Osteoblast (primary cell): ENCODE measurements around the gene CRYAB. TPM values are rescaled to one million over a fixed set of nuclear protein-coding genes. Genes with fewer than 3 reads are reported as not detected.
A peak's percentile ranks its signal among the peaks of the same experiment; 100 is the strongest.
"Not testable (repeated sequence)": the region's sequence is repeated elsewhere in the genome, so short reads cannot be mapped to it uniquely, and the experiment has no call there.

Experiments
- DNase-seq: peaks from one replicate; pipeline ENCODE4 v3.0.0; 2011; ENCODE audit warnings: low spot score, mixed read lengths; ENCODE audit not compliant: insufficient read length; ENCODE audit errors: missing footprints
- H2AFZ ChIP-seq: 2 replicates; pipeline ENCODE4 v1.6.0; 2011; ENCODE audit warnings: mild to moderate bottlenecking, low read length
- H3K27ac ChIP-seq: 2 replicates; pipeline ENCODE4 v1.5.1; 2011; ENCODE audit warnings: mild to moderate bottlenecking, low read depth, low read length, moderate library complexity
- H3K27me3 ChIP-seq: 2 replicates; pipeline ENCODE4 v1.6.0; 2012; ENCODE audit warnings: mild to moderate bottlenecking, control low read depth, inconsistent platforms, low read length, moderate library complexity; ENCODE audit not compliant: insufficient read depth
- H3K36me3 ChIP-seq: 2 replicates; pipeline ENCODE4 v1.5.1; 2011; ENCODE audit warnings: mild to moderate bottlenecking, low read length, control low read depth, moderate library complexity; ENCODE audit not compliant: insufficient read depth
- H3K4me1 ChIP-seq: 2 replicates; pipeline ENCODE4 v1.5.1; 2011; ENCODE audit warnings: mild to moderate bottlenecking, low read length, control low read depth, moderate library complexity; ENCODE audit not compliant: insufficient read depth
- H3K4me2 ChIP-seq: 2 replicates; pipeline ENCODE4 v1.6.0; 2011; ENCODE audit warnings: mild to moderate bottlenecking, low read length; ENCODE audit not compliant: insufficient read depth
- H3K4me3 ChIP-seq: fragments of 200-600 bp; sonication (generic); 3 replicates; pipeline ENCODE4 v1.5.1; 2012; ENCODE audit warnings: mild to moderate bottlenecking, low read length, inconsistent platforms; ENCODE audit not compliant: insufficient read depth
- H3K79me2 ChIP-seq: 2 replicates; pipeline ENCODE4 v1.6.0; 2012; ENCODE audit warnings: mild to moderate bottlenecking, low read length, control low read depth, inconsistent platforms; ENCODE audit not compliant: insufficient read depth
- H3K9me3 ChIP-seq: 2 replicates; pipeline ENCODE4 v1.5.1; 2011; ENCODE audit warnings: low read depth, low read length, control low read depth
- H4K20me1 ChIP-seq: 2 replicates; pipeline ENCODE4 v1.6.0; 2012; ENCODE audit warnings: mild to moderate bottlenecking, low read length, control low read depth; ENCODE audit not compliant: insufficient read depth
- total RNA-seq: library from RNA; depleted of rRNA; stranded (reverse); fragments of >200 nt; gene quantifications from 2 replicates; pipeline ENCODE4 v1.2.3, GENCODE V29; 2012
- TF ChIP-seq, protein P1 (sequence below): IDR thresholded peaks from 2 replicates; pipeline ENCODE4 v1.5.1; 2011; ENCODE audit warnings: mild to moderate bottlenecking, low read depth, low read length, moderate library complexity; ENCODE audit errors: extremely low read depth

Gene CRYAB
- total RNA-seq, 1 donor, result 54.3 TPM

DNA sequence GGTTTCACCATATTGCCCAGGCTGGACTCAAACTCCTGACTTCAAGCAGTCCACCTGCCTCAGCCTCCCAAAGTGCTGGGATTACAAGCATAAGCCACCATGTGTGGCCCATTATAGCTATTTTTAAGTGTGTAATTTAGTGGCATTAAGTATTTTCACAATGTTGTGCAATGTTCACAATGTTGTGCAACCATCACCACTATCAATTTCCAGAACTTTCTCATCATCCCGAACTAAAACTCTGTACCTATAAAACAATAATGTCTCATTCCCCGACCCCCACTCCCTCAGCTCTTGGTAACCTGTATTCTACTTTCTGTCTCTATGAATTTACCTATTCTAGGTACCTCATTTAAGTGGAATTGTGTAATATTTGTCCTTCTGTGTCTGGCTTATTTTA is 24.7 kb downstream of the CRYAB start:
- Histone ChIP-seq H3K4me3 (no peak overlapping the region), H3K79me2 (no peaks in the 10 kb centered on the region), H3K27ac (no peak overlapping the region), H2AFZ (no peak overlapping the region), H3K27me3 (no peaks in the 10 kb centered on the region), H4K20me1 (no peaks in the 10 kb centered on the region), H3K9me3 (no peaks in the 10 kb centered on the region), H3K4me2 (no peak overlapping the region), H3K4me1 (no peaks in the 10 kb centered on the region), H3K36me3 (no peaks in the 10 kb centered on the region)
- no peak for DNase-seq
- TF ChIP-seq, protein P1, sequence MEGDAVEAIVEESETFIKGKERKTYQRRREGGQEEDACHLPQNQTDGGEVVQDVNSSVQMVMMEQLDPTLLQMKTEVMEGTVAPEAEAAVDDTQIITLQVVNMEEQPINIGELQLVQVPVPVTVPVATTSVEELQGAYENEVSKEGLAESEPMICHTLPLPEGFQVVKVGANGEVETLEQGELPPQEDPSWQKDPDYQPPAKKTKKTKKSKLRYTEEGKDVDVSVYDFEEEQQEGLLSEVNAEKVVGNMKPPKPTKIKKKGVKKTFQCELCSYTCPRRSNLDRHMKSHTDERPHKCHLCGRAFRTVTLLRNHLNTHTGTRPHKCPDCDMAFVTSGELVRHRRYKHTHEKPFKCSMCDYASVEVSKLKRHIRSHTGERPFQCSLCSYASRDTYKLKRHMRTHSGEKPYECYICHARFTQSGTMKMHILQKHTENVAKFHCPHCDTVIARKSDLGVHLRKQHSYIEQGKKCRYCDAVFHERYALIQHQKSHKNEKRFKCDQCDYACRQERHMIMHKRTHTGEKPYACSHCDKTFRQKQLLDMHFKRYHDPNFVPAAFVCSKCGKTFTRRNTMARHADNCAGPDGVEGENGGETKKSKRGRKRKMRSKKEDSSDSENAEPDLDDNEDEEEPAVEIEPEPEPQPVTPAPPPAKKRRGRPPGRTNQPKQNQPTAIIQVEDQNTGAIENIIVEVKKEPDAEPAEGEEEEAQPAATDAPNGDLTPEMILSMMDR, result no peak

DNA sequence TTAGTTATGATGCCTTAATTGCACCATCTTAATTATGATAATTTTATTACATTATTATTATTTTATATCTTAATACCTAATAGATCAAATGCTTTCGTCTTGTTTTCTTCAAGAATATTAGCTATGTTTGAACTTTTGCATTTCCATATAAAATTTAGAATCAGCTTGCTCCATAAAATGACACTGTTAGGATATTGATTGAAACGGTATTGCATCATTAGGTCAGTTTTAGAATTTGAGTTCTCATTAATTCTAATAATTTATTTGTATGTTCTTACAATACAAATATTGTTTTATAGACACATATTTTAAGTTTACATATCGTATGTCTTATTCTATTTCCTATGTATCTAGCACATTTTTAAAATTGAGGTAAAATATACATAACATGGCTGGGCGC is 25.5 kb downstream of the CRYAB start:
- TF ChIP-seq, protein P1, result no peak
- Histone ChIP-seq H3K4me2 (no peak overlapping the region), H3K27ac (no peak overlapping the region), H2AFZ (no peak overlapping the region), H3K4me1 (no peaks in the 10 kb centered on the region), H3K9me3 (no peaks in the 10 kb centered on the region), H3K36me3 (no peaks in the 10 kb centered on the region), H4K20me1 (no peaks in the 10 kb centered on the region), H3K79me2 (no peaks in the 10 kb centered on the region), H3K4me3 (no peak overlapping the region), H3K27me3 (no peaks in the 10 kb centered on the region)
- no peak for DNase-seq

DNA sequence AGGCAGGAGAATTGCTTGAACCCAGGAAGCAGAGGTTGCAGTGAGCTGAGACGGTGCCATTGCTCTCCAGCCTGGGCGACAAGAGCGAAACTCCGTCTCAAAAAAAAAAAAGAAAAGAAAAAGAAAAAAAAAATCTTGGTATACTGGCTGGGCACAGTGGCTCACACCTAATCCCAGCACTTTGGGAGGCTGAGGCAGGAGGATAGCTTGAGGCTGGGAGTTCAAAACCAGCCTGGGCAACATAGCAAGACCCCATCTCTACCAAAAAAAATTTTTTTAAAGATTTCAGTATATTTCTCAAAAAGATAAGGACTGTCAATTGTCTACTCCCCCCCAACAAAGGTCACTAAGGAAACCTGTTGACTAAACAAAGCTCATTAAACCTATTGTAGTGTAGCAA is 26.5 kb downstream of the CRYAB start:
- H2AFZ ChIP-seq, result not testable (repeated sequence)

DNA sequence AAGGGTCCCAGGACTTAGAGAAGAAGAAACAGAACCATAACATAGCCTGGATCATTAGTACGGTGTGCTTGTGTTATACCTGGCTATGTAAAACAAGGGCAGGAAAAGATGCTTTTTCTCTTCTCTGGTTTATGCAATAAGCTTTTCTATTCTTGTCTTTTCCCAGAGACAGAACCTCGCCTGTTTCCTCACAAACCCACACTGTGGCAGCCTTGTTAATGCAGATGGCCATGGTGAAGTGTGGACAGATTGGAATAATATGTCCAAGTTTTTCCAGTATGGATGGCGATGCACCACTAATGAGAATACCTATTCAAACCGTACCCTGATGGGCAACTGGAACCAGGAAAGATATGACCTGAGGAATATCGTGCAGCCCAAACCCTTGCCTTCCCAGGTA is 29.4 kb downstream of the CRYAB start:
- Histone ChIP-seq H3K4me3 (no peak overlapping the region), H3K79me2 (no peaks in the 10 kb centered on the region), H4K20me1 (no peaks in the 10 kb centered on the region), H2AFZ (no peak overlapping the region), H3K36me3 (no peaks in the 10 kb centered on the region), H3K27me3 (no peaks in the 10 kb centered on the region), H3K4me2 (no peak overlapping the region), H3K9me3 (no peaks in the 10 kb centered on the region), H3K4me1 (peaks cover 14% of the 10 kb centered on the region), H3K27ac (no peak overlapping the region)
- DNase-seq, result no peak
- TF ChIP-seq, protein P1, result no peak

More for the DNA sequence above, 26.5 kb downstream of the CRYAB start:
- H4K20me1 ChIP-seq, DNase-seq, H3K79me2 ChIP-seq, H3K27me3 ChIP-seq, H3K4me1 ChIP-seq, H3K36me3 ChIP-seq, H3K4me2 ChIP-seq, H3K27ac ChIP-seq, H3K4me3 ChIP-seq, H3K9me3 ChIP-seq: not testable (repeated sequence)

DNA sequence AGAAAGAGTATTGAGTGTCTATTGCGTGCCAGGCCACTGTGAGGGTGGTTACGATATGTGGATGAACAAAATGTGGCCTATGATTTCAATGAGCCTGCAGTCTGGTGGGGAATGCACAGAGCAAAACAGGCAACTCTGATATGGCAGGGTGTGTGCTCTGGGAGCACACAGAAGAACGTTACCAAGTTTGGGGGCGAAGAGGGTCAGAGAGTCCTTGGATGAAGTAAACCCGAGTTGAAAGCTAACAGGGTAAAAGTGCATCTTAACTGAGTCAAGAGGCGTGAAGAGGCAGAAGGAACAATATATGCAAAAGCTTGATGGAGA is 32.0 kb downstream of the CRYAB start:
- Histone ChIP-seq H3K9me3 (no peaks in the 10 kb centered on the region), H3K4me2 (peak overlapping the region; percentile 97), H3K4me3 (peak overlapping the region; percentile 88), H3K79me2 (no peaks in the 10 kb centered on the region), H2AFZ (peak overlapping the region; percentile 97), H4K20me1 (no peaks in the 10 kb centered on the region), H3K4me1 (peaks cover 14% of the 10 kb centered on the region), H3K36me3 (no peaks in the 10 kb centered on the region), H3K27ac (peak overlapping the region; percentile 99), H3K27me3 (no peaks in the 10 kb centered on the region)
- no peak for DNase-seq
- TF ChIP-seq, protein P1, result no peak
